Stimulated activated naive CD4-positive, alpha-beta T cell (primary cell): Measurements from ENCODE around the gene DPPA3.
A peak's percentile ranks its signal among the peaks of the same experiment; 100 is the strongest.
"Not testable (repeated sequence)": the region's sequence is repeated elsewhere in the genome, so short reads cannot be mapped to it uniquely, and the experiment has no call there.

ENCODE experiments used
- DNase-seq, 6 experiments: peaks; one replicate each; lab custom pipeline; 2025; lab: John Stamatoyannopoulos, UW

Gene DPPA3

GRCh38 chr12:7711133-7711532, at the start of gene DPPA3:
TSS of gene DPPA3 (plus strand) at chr12:7711433. CDS start at chr12:7711571, 138 bp downstream.
- DNase-seq = no peak

DNA sequence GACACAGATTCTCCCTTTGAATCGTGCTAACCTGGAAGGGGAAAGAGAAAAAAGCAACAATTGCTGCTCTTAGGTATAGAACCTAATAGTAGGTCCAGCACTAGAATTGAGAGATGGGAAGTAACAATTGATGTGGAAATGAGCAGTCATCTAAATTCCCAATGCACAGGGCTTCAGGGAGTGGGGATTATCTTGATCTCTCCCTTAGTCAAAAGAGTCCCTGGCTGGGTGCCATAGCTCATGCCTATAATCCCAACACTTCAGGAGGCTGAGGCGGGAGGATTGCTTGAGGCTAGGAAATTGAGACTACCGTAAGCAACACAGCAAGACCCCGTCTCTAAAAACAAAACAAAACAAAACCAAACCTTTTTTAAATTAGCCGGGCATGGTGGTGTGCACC, 49.5 kb upstream of the DPPA3 start:
- no peak for DNase-seq

- no peak for DNase-seq
Observed at GRCh38 chr12:7666595-7666994, 44.6 kb upstream of the DPPA3 start.

- DNase-seq = no peak
Observed at GRCh38 chr12:7667125-7667524, 44.1 kb upstream of the DPPA3 start.

- no peak for DNase-seq
Observed at GRCh38 chr12:7668171-7668570, 43.1 kb upstream of the DPPA3 start.

GRCh38 chr12:7675455-7675854, 35.8 kb upstream of the DPPA3 start:
- DNase-seq = not testable (repeated sequence)

GRCh38 chr12:7677432-7677888, 33.8 kb upstream of the DPPA3 start:
- peak in 3 of 6 experiments; percentile 8 to 25 (median 17) for DNase-seq

DNA sequence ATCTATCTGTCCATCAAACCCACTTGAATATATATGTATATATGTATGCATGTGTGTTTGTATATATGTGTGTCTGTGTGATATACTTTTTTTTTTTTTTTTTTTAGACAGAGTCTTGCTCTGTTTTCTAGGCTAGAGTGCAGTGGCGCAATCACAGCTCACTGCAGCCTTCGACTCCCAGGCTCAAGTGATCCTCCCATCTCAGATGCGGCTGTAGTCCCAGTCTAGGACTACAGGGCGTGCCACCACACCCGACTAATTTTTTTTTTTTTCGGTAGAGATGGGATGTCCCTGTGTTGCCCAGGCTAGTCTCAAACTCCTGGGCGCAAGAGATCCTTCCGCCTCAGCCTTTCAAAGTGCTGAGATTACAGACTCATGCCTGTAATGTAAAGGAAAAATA, 32.5 kb upstream of the DPPA3 start:
- DNase-seq = no peak

DNA sequence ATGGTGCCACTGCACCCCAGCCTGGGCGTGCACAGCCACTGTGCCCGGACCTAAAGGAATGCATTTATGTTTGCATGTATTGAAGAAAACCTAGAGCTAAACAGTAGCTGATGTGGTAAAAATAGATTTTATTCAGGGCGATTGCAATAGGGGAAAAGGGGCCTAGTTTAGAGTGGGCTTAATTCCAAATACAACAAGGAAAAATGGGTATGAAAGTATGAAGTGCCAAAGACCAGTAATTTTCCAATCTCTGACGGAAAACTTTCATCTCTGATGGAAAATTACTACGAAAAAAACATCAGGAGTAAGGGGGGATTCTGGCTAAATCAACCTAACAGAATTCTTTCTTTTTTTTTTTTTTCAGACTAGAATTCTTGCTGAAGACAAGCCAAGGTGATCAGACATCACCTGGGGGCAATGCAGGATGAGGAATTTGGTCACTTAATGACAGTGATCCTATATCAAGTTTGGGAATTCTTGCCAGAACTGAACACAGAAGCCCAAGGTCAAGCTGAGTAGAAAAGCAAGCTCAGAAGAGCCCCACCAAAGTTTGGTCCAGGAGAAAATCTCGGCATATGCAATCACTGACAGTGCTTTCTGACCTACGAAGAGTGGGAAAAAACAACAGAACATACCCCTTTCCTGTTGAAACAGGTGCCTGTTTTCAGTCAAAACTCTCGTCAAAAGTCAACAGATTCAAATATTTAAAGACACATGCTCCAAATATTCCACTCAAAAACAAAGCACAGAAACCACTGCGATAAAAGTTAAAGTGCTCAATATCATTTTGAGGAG, 31.8 kb upstream of the DPPA3 start:
- no peak for DNase-seq

GRCh38 chr12:7681535-7681934, 29.7 kb upstream of the DPPA3 start:
- DNase-seq = no peak

DNA sequence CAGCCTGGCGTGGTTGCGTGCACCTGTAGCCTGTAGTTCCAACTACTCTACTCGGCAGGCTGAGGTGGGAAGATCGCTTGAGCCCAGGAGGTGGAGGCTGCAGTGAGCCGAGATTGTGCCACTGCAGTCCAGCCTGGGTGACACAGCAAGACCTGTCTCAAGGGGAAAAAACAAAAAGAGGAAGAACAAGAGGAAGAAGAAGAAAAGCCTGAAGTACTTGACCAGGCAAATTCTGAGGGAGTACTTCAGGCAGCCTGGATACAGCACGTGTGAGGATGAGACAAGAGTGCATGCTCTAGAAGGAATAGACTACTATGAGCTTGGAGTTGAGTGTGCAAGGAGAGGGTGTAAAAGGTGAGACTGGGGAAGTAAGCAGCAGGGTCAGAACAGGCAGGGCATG, 17.4 kb upstream of the DPPA3 start:
- no peak for DNase-seq

DNA sequence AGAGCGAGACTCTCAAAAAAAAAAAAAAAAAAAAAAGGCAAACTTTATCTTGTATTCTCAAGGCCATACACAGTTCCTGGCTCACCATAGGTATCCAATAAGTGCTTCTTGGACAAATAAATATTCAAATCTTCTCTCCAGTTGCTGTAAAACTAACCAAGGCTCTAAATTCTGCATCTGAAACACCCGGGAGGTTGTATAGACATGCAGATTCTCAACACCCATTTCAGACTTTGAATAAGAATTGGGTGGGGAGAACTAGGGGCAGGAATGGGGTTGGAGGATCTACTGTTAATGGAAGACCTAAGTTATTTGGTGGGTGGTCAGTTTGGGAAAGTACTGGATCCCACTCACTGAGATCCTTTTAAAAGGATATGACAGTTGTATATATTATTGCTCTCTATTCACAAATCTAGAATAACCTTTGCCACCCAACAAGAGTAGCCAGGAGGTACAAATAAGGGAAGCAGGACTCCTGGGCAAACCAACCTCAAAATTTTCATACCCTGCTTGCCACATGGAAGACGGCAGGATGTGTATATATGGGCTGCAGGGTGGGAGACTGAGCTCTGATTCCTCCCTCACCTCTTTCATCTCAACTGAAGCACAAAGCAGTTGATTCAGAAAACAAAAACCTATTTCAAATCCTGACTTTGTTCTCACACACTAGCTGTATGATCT, 16.5 kb upstream of the DPPA3 start:
- no peak for DNase-seq

- no peak for DNase-seq
Observed at GRCh38 chr12:7695237-7695560, 16.0 kb upstream of the DPPA3 start.

GRCh38 chr12:7695566-7696197, 15.6 kb upstream of the DPPA3 start, which contains the start of gene GDF3:
TSS of gene GDF3 (minus strand) at chr12:7695775. CDS start at chr12:7695728, 47 bp downstream.
- peak in 1 of 6 experiments; percentile 3 for DNase-seq

DNA sequence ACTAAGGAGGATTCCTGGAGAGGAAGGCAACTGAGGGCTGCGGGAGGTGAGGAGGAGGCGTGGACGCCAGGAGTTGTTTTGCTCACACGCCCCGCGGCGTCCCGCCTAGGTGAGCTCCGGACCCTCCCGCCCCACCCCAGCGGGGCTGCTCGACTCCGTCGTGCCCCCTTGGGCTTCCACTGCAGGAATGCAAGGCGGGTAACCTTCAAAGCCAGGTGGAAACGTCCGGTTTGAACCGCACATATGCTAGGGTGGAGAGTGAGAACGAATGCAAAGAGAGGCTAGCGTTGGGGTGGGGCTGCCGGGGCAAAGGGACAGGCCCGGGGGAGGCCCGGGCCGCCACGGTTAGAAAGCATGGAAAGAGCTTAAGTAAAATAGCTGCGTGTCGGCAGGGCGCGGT, 5.4 kb upstream of the DPPA3 start:
- DNase-seq = no peak

DNA sequence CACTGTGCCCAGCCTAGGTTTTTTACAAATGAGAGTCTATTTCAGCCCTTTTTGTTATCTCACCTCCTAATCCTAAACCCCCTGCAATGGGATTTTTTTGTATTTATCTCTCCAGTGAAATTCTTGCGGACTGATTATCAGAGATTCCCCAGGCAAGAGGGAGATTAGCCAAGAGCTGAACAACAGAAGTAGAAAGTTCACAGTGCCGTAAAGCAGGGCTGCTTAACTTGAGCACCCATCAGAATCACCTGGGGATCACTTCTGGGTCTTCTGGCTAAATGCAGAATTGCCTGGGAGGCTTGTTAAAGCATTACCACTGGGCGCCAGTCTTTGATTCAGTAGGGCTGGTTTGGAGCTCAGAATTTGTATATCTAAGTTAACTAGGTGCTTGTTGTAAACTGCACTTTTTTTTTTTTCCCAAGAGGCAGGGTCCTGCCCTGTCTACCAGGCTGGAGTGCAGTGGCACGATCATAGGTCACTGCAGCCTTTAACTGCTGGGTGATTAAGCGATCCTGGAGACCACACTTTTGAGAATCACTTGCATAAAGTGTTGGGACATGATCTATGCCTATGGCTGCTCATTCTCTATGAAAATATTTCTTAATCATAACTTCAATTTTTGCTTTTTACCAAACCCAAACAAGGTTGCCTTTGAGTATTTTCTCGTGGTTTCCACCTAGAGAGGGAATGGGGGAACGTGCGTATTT, 1.1 kb upstream of the DPPA3 start:
- DNase-seq = no peak

- DNase-seq = no peak
Observed at GRCh38 chr12:7712841-7713442, 1.7 kb downstream of the DPPA3 start.

DNA sequence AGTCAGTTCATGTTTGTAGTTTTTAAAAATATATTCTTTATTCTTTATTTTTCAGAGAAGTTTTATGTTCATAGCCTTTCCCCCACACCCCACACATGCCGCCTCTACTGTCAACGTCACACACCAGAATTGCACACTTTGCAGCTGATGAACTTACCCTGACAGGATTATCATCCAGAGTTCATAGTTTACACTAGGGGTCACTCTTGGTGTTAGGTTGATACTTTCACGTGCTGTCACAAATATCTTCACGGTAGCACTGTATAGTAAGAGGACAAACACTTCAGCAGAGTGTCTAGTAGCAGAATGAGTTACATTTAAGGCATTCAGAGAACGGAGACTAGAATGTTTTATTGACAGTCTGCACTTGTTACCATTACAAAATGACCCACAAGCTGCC, 5.1 kb downstream of the DPPA3 start:
- DNase-seq = no peak

DNA sequence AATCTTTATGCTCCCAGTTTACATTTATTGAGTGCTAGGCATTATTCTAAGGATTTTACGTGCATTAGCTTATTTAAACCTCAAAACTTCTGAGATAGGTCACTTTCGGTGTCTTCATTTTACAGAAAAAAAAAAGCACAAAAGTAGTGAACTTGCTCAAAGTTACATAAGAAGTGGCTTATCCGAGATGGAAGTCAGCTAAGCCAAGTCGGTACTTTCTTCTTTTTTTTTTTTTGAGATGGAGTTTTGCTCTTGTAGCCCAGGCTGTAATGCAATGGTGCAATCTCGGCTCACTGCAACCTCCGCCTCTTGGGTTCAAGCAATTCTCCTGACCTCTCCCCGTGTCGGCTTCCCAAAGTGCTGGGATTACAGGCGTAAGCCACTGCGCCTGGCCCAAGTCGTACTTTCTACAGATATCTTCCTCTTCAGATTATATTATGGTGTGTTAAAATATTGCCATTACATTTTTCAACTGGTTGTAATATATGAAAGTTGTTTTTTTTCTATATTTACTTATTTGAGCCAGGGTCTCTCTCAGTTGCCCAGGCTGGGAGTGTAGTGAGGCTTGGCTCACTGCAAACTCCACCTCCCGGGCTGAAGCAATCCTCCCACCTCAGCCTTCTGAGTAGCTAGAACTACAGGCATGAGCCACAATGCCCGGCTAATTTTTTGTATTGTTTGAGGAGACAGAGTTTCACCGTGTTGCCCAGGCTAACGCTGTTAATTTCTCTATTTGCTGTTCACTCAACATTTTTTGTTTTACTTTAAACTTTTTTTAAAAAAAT, 8.9 kb downstream of the DPPA3 start:
- no peak for DNase-seq

DNA sequence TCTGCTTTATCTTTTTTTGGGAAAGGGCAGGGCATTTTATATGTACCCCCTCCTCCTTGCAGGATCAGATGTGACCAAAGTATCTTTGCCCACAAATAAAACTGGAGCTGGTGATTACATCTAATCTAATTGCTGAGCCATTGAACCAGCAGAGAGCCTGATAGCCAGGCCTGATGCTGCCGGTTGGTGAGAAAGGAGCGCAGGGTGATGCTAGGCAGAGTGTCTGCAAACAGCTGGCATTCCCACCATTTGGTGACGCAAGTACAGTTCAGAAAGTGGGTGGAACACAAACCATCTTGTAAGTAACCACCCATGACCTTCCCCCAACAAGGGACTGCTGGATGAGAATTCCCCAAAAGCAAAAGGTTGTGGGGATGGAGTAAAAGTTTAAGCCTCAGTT, 12.7 kb downstream of the DPPA3 start:
- no peak for DNase-seq

DNA sequence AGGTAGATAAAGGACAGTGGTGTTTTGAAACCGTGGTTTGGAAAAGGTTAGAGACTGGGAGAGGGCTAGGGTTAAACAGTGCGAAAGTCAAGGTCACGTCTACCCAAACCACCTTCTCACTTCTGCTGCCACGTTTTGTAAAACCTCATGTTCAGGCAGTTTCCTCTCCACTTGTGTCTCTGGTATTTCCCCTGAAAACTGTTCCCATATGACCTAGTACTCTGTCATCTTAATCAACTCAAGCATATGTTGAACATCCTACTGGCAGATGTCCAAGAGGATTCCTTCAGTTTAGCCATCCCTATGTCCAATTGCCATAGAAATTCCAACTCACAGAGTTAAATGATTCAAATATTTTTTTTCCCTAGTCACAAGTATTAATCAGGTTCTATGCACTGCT, 18.5 kb downstream of the DPPA3 start:
- no peak for DNase-seq
